Spleen (tissue), 11 donors: ENCODE results near the gene LRRC8E. TPM values are rescaled to one million over a fixed set of nuclear protein-coding genes. Genes with fewer than 3 reads are reported as not detected.

Experiments used
- DNase-seq: peaks from one replicate; pipeline ENCODE4 v3.0.0-alpha.2; 2020
- H3K27ac ChIP-seq, 8 donors: fragments of 200-600 bp; sonication (generic) in 7 of 8; 1 replicate in 4 of 8; 2 replicates in 4 of 8; pipeline versions ENCODE4 v1.5.0 to v1.8.0; 2016 to 2021; ENCODE audit warnings: inconsistent platforms in 4 of 8, mild to moderate bottlenecking in 4 of 8, moderate library complexity in 1 of 8
- H3K27me3 ChIP-seq, 7 donors: fragments of 200-600 bp; sonication (generic) in 6 of 7; replicated peaks in 1 of 7; 1 replicate in 4 of 7; 2 replicates in 3 of 7; pipeline versions ENCODE4 v1.5.0 to v1.8.0; 2016 to 2021; ENCODE audit warnings: inconsistent platforms in 3 of 7, mild to moderate bottlenecking in 1 of 7
- H3K36me3 ChIP-seq, 6 donors: fragments of 200-600 bp; sonication (generic) in 5 of 6; 1 replicate in 4 of 6; 2 replicates in 2 of 6; pipeline versions ENCODE4 v1.5.0 to v1.8.0; 2016 to 2021; ENCODE audit warnings: inconsistent platforms in 2 of 6
- H3K4me1 ChIP-seq, 6 donors: fragments of 200-600 bp; sonication (generic) in 5 of 6; 1 replicate in 3 of 6; 2 replicates in 3 of 6; pipeline versions ENCODE4 v1.5.0 to v1.8.0; 2016 to 2021; ENCODE audit warnings: inconsistent platforms in 3 of 6
- H3K4me3 ChIP-seq, 8 donors: fragments of 200-600 bp; sonication (generic) in 7 of 8; 1 replicate in 4 of 8; 2 replicates in 4 of 8; pipeline versions ENCODE4 v1.5.0 to v1.8.0; 2016 to 2021; ENCODE audit warnings: inconsistent platforms in 4 of 8, mild to moderate bottlenecking in 4 of 8, moderate library complexity in 2 of 8
- H3K9me3 ChIP-seq, 8 donors: fragments of 200-600 bp; sonication (generic) in 7 of 8; 1 replicate in 4 of 8; 2 replicates in 4 of 8; pipeline versions ENCODE4 v1.5.0 to v1.8.0; 2016 to 2021; ENCODE audit warnings: inconsistent platforms in 4 of 8
- POLR2A ChIP-seq, 3 donors: fragments of 450-650 bp; IDR thresholded peaks; one replicate each; pipeline ENCODE4 v1.5.1; 2017; ENCODE audit warnings: antibody characterized with exemption in 3 of 3, mild to moderate bottlenecking in 1 of 3
- POLR2AphosphoS5 ChIP-seq, 3 donors: sonication (generic); formaldehyde crosslinking; IDR thresholded peaks; one replicate each; pipeline ENCODE4 v1.5.1; 2017; ENCODE audit warnings: antibody characterized with exemption in 3 of 3
- WGBS, 5 donors: extraction: QIAGEN DNeasy Blood & Tissue Kit in 3 of 5; methylation state at CpG; one replicate each; pipeline versions ENCODE4 v1.1.5 to v1.1.7; 2013 to 2018; 5-methylcytosine and 5-hydroxymethylcytosine counted together
- intact Hi-C: fragments of 100-400 bp; cut with DNase I; formaldehyde crosslinking; loops from one replicate; pipeline ENCODE4 v1.15.0; 2023; ENCODE audit warnings: low total_unique reads
- polyA plus RNA-seq, 3 donors: library from polyadenylated mRNA; stranded (reverse); fragments of 200-250 nt; gene quantifications; one replicate each; pipeline ENCODE4 v1.2.1, GENCODE V29; 2013
- total RNA-seq, 7 donors: library from RNA; depleted of rRNA in 3 of 7; stranded (reverse); fragments of >200 nt in 3 of 7; fragmentation: NEBNext Ultra II Directional in 4 of 7; extraction: Animal tissue kit (Norgen Biotek cat#: 25700) in 4 of 7; gene quantifications; one replicate each; pipeline versions ENCODE4 v1.1.0 to v1.2.1, GENCODE V29; 2016 to 2021
- TF ChIP-seq, protein P1 (sequence below), 11 experiments: fragments of 200-600 bp in 7 of 11; fragments of 450-650 bp in 4 of 11; sonication (generic) in 4 of 11; IDR thresholded peaks in 8 of 11; conservative IDR thresholded peaks in 3 of 11; 1 replicate in 7 of 11; 2 replicates in 4 of 11; pipeline versions ENCODE4 v1.4.0 to v1.8.0; 2016 to 2021; ENCODE audit warnings: antibody characterized with exemption in 11 of 11, inconsistent platforms in 4 of 11, mild to moderate bottlenecking in 1 of 11
- donor health status: healthy with polysubstance abuse.
- donor health status: DM: no; HTN: no; CAD: no; lungs with moderate emphysema.
- donor health status: DM: no; HTN: no; CAD: no.
- donor health status: Bipolar disorder and iron deficiency.
- donor health status: healthy.
- donor health status: DM: no; HTN: no; CAD: no.
- donor health status: DM: yes; HTN: yes; CAD: no.

Gene LRRC8E
- total and polyA plus RNA-seq, 10 donors: 0.08 to 0.37 TPM; not detected in 8

- Histone ChIP-seq H3K27ac (no peak within 1 kb of the TSS), H3K9me3 (peaks cover 0 to 3% (median 0%) of the 10 kb centered on the region in 8 donors), H3K4me1 (peaks cover 2 to 53% (median 46%) of the 10 kb centered on the region in 6 donors), H3K36me3 (no peaks in the 10 kb centered on the region), H3K4me3 (peak within 1 kb of the TSS in 4 of 8 donors; percentile 22 to 66 (median 31)), H3K27me3 (peaks cover 2 to 68% (median 38%) of the 10 kb centered on the region in 7 donors)
- 1 to 6% (median 2%) methylated on average over 45 to 88 of the region's 88 CpGs for WGBS, 5 donors
- intact Hi-C loops: no loop called here
- DNase-seq: no peak
- TF ChIP-seq, protein P1, sequence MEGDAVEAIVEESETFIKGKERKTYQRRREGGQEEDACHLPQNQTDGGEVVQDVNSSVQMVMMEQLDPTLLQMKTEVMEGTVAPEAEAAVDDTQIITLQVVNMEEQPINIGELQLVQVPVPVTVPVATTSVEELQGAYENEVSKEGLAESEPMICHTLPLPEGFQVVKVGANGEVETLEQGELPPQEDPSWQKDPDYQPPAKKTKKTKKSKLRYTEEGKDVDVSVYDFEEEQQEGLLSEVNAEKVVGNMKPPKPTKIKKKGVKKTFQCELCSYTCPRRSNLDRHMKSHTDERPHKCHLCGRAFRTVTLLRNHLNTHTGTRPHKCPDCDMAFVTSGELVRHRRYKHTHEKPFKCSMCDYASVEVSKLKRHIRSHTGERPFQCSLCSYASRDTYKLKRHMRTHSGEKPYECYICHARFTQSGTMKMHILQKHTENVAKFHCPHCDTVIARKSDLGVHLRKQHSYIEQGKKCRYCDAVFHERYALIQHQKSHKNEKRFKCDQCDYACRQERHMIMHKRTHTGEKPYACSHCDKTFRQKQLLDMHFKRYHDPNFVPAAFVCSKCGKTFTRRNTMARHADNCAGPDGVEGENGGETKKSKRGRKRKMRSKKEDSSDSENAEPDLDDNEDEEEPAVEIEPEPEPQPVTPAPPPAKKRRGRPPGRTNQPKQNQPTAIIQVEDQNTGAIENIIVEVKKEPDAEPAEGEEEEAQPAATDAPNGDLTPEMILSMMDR (IDR thresholded peaks at IDR 0.05 in 8 of 11, conservative IDR thresholded peaks at IDR 0.05 in 3 of 11): no peak
- no peak for TF ChIP-seq POLR2A (IDR thresholded peaks at IDR 0.05)
- TF ChIP-seq POLR2AphosphoS5 (IDR thresholded peaks at IDR 0.05): no peak
Observed at GRCh38 chr19:7874076-7874896, 14.0 kb upstream of the LRRC8E start, which contains the start of gene PRR36. PRR36 (minus strand) TSS chr19:7874390; CDS start chr19:7873689, 701 bp downstream.

DNA sequence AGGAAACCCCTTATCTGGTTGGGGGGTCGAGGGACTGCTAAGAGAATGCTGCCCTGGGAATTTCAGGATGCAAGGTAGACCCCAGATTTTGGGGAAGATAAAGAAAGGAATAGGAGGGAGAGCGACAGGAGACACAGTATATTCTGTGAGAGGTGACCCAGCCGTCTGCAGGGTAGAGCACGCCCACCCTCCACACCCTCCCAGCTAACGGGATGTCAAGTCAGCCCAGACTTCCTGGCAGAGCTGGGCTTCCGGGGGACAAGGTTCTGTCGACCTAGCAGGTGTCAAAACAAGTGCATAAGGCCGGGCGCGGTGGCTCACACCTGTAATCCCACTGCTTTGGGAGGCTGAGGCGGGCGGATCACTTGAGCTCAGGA is 13.4 kb upstream of the LRRC8E start:
- Histone ChIP-seq H3K27ac (no peak overlapping the region), H3K4me1 (peaks cover 2 to 47% (median 40%) of the 10 kb centered on the region in 6 donors), H3K9me3 (peaks cover 0 to 3% (median 0%) of the 10 kb centered on the region in 8 donors), H3K4me3 (peak overlapping the region in 1 of 8 donors; percentile 66), H3K36me3 (no peaks in the 10 kb centered on the region), H3K27me3 (peaks cover 2 to 62% (median 38%) of the 10 kb centered on the region in 7 donors)
- DNase-seq: no peak
- TF ChIP-seq POLR2AphosphoS5 (IDR thresholded peaks at IDR 0.05): no peak
- no peak for TF ChIP-seq POLR2A (IDR thresholded peaks at IDR 0.05)
- 23 to 43% (median 30%) methylated on average over 10 to 12 of the region's 12 CpGs for WGBS, 5 donors
- intact Hi-C loops: no loop called here

DNA sequence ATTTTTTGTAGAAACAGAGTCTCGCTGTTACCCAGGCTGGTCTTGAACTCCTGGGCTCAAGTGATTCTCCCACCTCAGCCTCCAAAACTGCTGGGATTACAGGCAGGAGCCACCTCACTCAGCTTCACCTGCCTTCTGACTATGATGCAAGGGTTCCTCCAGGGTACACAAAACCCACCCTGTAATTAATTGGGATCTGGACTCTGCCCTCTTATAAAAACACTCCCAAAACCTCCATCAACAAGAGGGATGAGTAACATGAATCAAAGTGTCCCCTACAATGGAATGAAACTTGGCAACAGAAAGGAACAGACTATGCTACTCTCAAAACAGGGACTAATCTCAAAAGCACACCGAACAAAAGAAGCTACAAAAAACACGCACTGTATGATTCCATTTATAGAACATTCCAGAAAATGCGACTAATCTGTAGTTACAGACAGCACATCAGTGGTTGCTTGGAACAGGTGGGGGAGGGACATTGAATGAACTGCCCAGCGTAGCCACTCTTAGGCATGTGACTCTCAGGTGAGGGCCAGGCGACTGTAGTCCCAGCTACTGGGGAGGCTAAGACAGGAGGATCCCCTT is 11.0 kb upstream of the LRRC8E start:
- intact Hi-C loops: no loop called here
- 88 to 93% (median 92%) methylated on average over 6 of the region's 6 CpGs for WGBS, 5 donors
- Histone ChIP-seq H3K36me3 (no peaks in the 10 kb centered on the region), H3K4me3 (no peak overlapping the region), H3K27me3 (peaks cover 2 to 48% (median 31%) of the 10 kb centered on the region in 7 donors), H3K4me1 (peaks cover 2 to 28% (median 21%) of the 10 kb centered on the region in 6 donors), H3K9me3 (peaks cover 0 to 4% (median 0%) of the 10 kb centered on the region in 8 donors), H3K27ac (no peak overlapping the region)
- TF ChIP-seq POLR2A (IDR thresholded peaks at IDR 0.05): no peak
- TF ChIP-seq POLR2AphosphoS5 (IDR thresholded peaks at IDR 0.05): no peak
- TF ChIP-seq, protein P1 (IDR thresholded peaks at IDR 0.05 in 8 of 11, conservative IDR thresholded peaks at IDR 0.05 in 3 of 11): no peak
- DNase-seq: no peak

GRCh38 chr19:7879111-7879807 is 9.1 kb upstream of the LRRC8E start:
- TF ChIP-seq, protein P1 (IDR thresholded peaks at IDR 0.05 in 8 of 11, conservative IDR thresholded peaks at IDR 0.05 in 3 of 11): no peak
- TF ChIP-seq POLR2A (IDR thresholded peaks at IDR 0.05) (no peak), POLR2AphosphoS5 (IDR thresholded peaks at IDR 0.05) (no peak)
- intact Hi-C loops: no loop called here
- DNase-seq: no peak

More at GRCh38 chr19:7879111-7879807, 9.1 kb upstream of the LRRC8E start:
- Histone ChIP-seq H3K36me3 (no peaks in the 10 kb centered on the region), H3K4me1 (peaks cover 0 to 9% (median 6%) of the 10 kb centered on the region in 6 donors), H3K4me3 (no peak overlapping the region), H3K27me3 (peaks cover 0 to 29% (median 12%) of the 10 kb centered on the region in 7 donors), H3K9me3 (peaks cover 0 to 4% (median 0%) of the 10 kb centered on the region in 8 donors), H3K27ac (no peak overlapping the region)
- WGBS, 5 donors: 70 to 84% (median 76%) methylated on average over 10 to 18 of the region's 18 CpGs
